ENCODE data around the gene EPAS1.

GRCh38 chr2:46258937-46259776, 38.0 kb upstream of the EPAS1 start:
- no peak for TF ChIP-seq GABPA (IDR thresholded peaks at IDR 0.05; ENCODE audit: low read depth)
- no peak for TF ChIP-seq CTCF (IDR thresholded peaks at IDR 0.05; ENCODE audit: insufficient read depth, low read length)
- no peak for TF ChIP-seq SPI1 (IDR thresholded peaks at IDR 0.05; ENCODE audit: borderline replicate concordance, low read depth)
- no peak for TF ChIP-seq REST (IDR thresholded peaks at IDR 0.05; ENCODE audit: insufficient replicate concordance, low read depth)

Data from HL-60 (cell line).